ENCODE measurements around the gene HSBP1.

GRCh38 chr16:83859265-83859664, 51.5 kb downstream of the HSBP1 start:
- TF ChIP-seq CTCF (conservative IDR thresholded peaks at IDR 0.05; ENCODE audit: low read depth, low read length), result no peak
- no peak for TF ChIP-seq EZH2 (IDR thresholded peaks at IDR 0.05; ENCODE audit: borderline replicate concordance, low read depth, low read length, poor library complexity, severe bottlenecking)
